ENCODE results near the gene IGLL1.
"Not testable (repeated sequence)": the region's sequence is repeated elsewhere in the genome, so short reads cannot be mapped to it uniquely, and the experiment has no call there.

The IGLL1 gene

GRCh38 chr22:23540837-23541236, 39.3 kb downstream of the IGLL1 start:
- DNase-seq (ENCODE audit: low spot score), result not testable (repeated sequence)

GRCh38 chr22:23539839-23540198, 40.3 kb downstream of the IGLL1 start:
- DNase-seq (ENCODE audit: low spot score), result not testable (repeated sequence)

DNA sequence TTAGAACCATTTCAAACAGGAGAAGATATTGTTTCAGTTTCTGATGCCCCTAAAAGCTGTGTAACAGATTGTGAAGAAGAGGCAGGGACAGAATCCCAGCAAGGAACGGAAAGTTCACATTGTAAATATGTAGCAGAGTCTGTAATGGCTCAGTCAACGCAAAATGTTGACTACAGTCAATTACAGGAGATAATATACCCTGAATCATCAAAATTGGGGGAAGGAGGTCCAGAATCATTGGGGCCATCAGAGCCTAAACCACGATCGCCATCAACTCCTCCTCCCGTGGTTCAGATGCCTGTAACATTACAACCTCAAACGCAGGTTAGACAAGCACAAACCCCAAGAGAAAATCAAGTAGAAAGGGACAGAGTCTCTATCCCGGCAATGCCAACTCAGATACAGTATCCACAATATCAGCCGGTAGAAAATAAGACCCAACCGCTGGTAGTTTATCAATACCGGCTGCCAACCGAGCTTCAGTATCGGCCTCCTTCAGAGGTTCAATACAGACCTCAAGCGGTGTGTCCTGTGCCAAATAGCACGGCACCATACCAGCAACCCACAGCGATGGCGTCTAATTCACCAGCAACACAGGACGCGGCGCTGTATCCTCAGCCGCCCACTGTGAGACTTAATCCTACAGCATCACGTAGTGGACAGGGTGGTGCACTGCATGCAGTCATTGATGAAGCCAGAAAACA, 40.8 kb downstream of the IGLL1 start:
- DNase-seq (ENCODE audit: low spot score), result peak; percentile 76

- DNase-seq (ENCODE audit: low spot score), result not testable (repeated sequence)
These were observed 41.4 kb downstream of the IGLL1 start for GRCh38 chr22:23538696-23539030.

DNA sequence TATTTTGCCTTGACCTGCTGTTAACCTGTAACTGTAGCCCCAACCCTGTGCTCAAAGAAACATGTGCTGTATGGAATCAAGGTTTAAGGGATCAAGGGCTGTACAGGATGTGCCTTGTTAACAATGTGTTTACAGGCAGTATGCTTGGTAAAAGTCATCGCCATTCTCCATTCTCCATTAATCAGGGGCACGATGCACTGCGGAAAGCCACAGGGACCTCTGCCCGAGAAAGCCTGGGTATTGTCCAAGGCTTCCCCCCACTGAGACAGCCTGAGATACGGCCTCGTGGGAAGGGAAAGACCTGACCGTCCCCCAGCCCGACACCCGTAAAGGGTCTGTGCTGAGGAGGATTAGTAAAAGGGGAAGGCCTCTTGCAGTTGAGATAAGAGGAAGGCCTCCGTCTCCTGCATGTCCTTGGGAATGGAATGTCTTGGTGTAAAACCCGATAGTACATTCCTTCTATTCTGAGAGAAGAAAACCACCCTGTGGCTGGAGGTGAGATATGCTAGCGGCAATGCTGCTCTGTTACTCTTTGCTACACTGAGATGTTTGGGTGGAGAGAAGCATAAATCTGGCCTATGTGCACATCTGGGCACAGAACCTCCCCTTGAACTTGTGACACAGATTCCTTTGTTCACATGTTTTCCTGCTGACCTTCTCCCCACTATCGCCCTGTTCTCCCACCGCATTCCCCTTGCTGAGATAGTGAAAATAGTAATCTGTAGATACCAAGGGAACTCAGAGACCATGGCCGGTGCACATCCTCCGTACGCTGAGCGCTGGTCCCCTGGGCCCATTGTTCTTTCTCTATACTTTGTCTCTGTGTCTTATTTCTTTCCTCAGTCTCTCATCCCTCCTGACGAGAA, 42.0 kb downstream of the IGLL1 start:
- not testable (repeated sequence) for DNase-seq (ENCODE audit: low spot score)

GRCh38 chr22:23537416-23537815, 42.7 kb downstream of the IGLL1 start:
- no peak for DNase-seq (ENCODE audit: low spot score)

DNA sequence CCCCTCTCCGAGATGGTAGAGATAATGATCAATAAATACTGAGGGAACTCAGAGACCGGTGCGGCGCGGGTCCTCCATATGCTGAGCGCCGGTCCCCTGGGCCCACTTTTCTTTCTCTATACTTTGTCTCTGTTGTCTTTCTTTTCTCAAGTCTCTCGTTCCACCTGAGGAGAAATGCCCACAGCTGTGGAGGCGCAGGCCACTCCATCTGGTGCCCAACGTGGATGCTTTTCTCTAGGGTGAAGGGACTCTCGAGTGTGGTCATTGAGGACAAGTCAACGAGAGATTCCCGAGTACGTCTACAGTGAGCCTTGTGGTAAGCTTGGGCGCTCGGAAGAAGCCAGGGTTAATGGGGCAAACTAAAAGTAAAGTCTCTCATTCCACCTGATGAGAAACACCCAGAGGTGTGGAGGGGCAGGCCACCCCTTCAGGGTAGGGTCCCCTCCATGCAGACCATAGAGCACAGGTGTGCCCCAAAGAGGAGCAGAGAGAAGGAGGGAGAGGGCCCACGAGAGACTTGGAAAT, 43.2 kb downstream of the IGLL1 start:
- no peak for DNase-seq (ENCODE audit: low spot score)

DNA sequence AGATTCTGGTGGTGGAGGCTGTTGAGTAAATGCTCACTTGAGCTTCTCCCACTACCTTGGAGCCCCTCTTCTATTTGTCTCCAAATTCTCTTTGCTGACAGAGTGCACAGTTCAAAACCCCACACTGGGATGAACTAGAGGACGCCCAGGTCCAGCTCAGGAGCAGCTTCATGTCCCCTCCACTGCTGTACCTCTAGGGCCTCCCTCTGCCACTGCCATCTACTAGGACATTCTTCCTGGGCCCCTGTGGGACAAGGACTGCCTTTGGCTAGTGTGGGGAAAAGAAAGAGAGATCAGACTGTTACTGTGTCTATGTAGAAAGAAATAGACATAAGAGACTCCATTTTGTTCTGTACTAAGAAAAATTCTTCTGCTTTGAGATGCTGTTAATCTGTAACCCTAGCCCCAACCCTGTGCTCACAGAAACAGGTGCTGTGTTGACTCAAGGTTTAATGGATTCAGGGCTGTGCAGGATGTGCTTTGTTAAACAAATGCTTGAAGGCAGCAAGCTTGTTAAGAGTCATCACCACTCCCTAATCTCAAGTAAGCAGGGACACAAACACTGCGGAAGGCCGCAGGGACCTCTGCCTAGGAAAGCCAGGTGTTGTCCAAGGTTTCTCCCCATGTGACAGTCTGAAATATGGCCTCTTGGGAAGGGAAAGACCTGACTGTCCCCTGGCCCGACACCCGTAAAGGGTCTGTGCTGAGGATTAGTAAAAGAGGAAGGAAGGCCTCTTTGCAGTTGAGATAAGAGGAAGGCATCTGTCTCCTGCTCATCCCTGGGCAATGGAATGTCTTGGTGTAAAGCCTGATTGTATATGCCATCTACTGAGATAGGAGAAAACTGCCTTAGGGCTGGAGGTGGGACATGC, 44.1 kb downstream of the IGLL1 start:
- DNase-seq (ENCODE audit: low spot score), result not testable (repeated sequence)

- DNase-seq (ENCODE audit: low spot score), result no peak
These were observed 45.0 kb downstream of the IGLL1 start for GRCh38 chr22:23534851-23535717.

GRCh38 chr22:23534201-23534850, 45.8 kb downstream of the IGLL1 start:
- no peak for DNase-seq (ENCODE audit: low spot score)

- DNase-seq (ENCODE audit: low spot score), result no peak
These were observed 46.3 kb downstream of the IGLL1 start for GRCh38 chr22:23533771-23534191.

DNA sequence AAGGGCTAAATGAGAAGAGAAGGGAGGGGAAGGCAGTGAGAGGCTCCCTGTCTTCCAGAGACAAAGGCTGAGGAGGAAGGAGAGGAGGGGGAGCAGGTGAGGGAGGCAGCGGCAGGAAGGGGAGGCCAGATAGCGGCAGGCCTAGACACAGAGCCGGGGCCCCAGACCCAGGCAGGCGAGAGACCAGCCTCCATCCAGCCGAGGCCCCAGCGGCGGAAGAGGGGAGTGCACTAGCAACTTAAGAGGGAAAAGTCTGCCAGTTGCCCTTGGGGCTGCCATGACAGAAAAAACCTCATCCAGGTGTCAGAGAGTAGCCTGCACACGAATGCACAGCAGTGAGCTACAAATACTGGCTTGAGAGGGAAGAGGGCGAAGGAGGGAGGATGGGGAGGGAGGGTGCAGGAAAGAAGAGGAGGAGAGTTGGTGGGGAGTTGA, 46.7 kb downstream of the IGLL1 start:
- DNase-seq (ENCODE audit: low spot score), result no peak

DNA sequence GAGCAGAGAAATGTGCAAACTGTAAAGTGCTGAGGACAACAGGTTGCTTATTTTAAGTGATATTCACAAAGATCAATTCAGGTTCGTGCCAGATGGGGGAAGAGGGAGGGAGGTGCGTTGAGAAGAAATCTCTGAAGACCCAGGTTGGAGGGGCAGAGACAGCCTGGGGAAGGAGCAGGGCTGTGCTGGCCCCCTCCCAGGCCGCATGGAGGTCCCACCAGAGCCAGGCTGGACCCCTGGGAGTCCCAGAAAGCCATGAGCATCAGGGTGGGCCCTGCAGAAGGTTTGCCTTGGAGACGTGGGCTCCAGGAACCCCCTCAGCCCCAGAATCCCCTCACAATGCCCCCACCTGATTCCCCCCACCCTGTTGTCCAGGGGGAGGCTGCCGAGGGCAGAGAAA, 47.4 kb downstream of the IGLL1 start:
- DNase-seq (ENCODE audit: low spot score), result no peak

DNA sequence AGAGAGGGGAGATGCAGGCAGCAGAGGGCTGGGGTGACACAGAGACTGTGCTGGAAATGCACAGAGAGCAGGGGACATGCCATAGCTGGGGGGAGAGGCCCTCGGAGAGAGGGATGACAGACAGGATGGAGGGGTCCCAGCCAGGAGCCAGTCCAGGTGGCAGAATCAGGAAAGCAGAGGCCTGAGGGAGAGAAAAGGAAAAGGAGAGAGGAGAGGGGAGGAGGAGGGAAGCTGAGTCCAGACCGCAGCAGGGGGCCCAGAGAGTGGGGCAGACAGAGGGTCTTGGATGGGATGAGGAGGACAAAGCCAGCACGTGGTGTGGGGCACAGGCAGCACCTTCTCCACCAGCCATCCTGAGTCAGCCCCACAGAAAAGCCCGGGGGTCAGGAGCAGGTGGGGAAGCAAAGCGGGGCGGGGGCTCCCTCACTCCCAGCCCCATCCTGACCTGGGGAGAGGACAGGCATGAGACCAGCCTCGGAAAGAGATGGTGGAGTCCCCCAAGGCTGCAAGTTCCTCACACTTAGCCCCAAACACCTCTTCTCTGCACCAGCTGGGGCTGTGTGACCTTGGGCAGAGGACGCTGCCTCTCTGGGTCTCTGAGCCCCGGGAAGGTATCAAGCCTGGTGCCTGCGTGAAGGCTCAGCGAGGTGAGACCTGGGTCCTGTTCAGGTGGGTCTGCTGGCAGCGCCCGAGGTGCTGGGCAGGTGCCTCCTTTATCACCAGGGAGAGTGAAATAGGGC, 48.0 kb downstream of the IGLL1 start:
- DNase-seq (ENCODE audit: low spot score), result no peak

DNA sequence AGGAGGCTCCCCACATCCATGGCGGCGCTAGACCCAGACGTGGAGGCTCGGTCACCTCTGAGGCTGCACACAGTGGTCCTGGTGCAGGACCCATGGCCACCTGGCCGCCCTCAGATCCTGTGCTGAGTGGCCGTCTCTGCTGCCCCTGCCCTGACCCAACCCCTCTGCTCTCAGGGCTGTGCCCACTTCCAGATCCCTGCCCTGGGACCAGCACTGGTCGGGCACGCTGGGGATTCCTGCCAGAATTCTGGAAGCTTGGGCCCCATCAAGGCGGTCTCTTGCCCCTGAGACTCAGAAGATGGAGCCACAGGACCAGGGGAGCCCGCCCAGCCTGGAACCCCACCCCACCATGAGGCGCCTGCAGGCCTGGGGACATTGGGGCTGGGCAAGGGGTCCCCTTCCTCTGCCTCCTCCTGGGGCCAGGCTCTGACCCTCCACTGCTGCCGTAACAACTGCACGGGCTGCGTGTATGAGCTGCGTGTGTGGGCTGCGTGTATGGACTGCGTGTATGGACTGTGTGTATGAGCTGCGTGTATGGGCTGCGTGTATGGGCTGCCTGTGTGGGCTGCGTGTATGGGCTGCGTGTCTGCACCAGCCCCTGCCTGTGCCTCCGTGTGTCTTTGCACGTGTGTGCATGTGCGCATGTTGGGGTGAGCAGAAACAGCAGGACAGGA, 48.7 kb downstream of the IGLL1 start:
- DNase-seq (ENCODE audit: low spot score), result no peak

GRCh38 chr22:23530766-23531282, 49.3 kb downstream of the IGLL1 start:
- DNase-seq (ENCODE audit: low spot score), result no peak

GRCh38 chr22:23530106-23530505, 50.0 kb downstream of the IGLL1 start:
- DNase-seq (ENCODE audit: low spot score), result no peak

DNA sequence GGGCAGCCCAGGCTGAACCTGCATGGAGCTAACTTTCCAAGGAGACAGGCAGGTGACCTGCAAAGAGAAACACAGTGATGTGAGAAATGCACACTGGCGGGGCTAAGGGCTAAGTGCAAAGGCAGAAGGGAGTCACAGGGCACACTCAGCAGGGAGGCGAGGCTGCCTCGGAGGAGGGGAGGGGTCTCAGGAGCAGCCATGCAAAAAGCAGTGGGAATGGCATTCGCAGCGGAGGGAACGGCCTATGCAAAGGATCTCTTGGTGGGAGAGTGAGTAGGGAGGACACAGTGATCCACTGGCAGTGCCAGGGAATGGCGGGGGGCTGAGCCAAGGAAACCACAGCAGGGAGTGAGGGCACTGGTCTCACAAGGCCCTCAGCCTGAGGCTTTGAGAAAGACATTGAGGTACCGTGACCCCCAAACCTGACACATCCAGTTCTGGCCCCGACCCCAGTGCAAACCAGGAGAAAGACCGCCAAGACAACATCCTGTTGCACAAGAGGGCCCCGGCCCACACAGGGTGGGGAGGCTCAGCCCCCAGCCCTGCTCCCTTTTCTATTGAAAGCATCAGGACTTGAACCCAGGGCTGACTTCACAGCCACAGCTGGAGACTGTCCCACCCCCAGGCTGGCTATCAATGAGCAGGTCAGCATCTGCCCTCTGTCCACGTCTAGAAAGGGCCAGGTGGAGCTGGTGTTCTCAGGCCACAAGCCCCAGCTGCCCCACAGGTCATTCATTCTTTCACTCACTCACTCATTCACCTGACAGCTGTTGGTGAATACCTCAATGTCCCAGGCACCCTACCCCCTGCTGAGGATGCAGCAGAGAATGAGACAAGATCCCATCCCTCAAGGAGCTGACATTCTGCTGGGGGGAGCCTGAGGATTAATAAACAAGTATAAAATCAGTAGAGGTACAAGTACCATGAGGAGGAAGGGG, 50.7 kb downstream of the IGLL1 start:
- no peak for DNase-seq (ENCODE audit: low spot score)
